Effector memory CD4-positive, alpha-beta T cell (primary cell): ENCODE results near the gene GIMAP1.
"Not testable (repeated sequence)": the region's sequence is repeated elsewhere in the genome, so short reads cannot be mapped to it uniquely, and the experiment has no call there.

Experiments
- DNase-seq, 3 donors: peaks; one replicate each; pipeline ENCODE4 v3.0.0-alpha.2; 2020
- H3K27ac ChIP-seq: 2 replicates; pipeline ENCODE4 v1.7.0; 2013; ENCODE audit warnings: mild to moderate bottlenecking, low read length, moderate library complexity; ENCODE audit not compliant: insufficient read depth, poor library complexity, severe bottlenecking
- H3K27me3 ChIP-seq: replicated peaks from 2 replicates; pipeline ENCODE4 v1.7.0; 2013; ENCODE audit warnings: mild to moderate bottlenecking, low read length; ENCODE audit not compliant: insufficient read depth, control insufficient read depth, poor library complexity, severe bottlenecking
- H3K36me3 ChIP-seq: 2 replicates; pipeline ENCODE4 v1.7.0; 2013; ENCODE audit warnings: mild to moderate bottlenecking, low read length, moderate library complexity; ENCODE audit not compliant: control insufficient read depth, insufficient read depth
- H3K4me1 ChIP-seq: 2 replicates; pipeline ENCODE4 v1.7.0; 2013; ENCODE audit warnings: low read length, mild to moderate bottlenecking; ENCODE audit not compliant: control insufficient read depth, insufficient read depth, poor library complexity, severe bottlenecking
- H3K4me3 ChIP-seq: 2 replicates; pipeline ENCODE4 v1.7.0; 2013; ENCODE audit warnings: low read length, low read depth, mild to moderate bottlenecking; ENCODE audit not compliant: insufficient read depth, poor library complexity, severe bottlenecking
- H3K9me3 ChIP-seq: 2 replicates; pipeline ENCODE4 v1.7.0; 2013; ENCODE audit warnings: mild to moderate bottlenecking, low read length, moderate library complexity; ENCODE audit not compliant: control insufficient read depth
- total RNA-seq, 3 donors: gene quantifications; one replicate each; lab custom pipeline; 2026; lab: John Stamatoyannopoulos, UW

Gene GIMAP1
- total RNA-seq = 41.3 to 70.0 (median 47.2) reads per million in 3 donors

DNA sequence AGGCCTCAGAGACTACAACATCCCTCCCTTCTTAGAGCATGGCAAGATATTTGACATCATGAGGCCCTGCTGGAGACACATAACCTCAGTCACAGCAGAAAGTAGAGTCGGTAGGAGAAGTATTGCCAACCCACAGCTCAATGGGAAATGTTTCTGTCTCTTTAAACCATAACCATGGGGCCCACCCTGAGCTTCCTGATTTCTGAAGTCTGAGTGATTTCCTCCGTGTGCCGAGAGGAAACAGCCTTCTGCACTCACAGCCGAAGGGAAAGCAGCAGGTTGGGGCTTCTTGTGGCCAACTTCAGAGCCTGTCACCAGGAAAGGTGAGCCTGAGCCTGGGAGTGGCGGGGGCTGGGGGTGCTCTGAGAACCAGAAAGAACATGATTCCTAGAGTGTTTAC is at the start of gene GIMAP1:
TSS of gene GIMAP1 (plus strand) at position 246 of the 400 bp plus-strand sequence. CDS start 2,435 bp downstream, outside the sequence.
- DNase-seq = peak in 2 of 3 donors; percentile 28 to 56

DNA sequence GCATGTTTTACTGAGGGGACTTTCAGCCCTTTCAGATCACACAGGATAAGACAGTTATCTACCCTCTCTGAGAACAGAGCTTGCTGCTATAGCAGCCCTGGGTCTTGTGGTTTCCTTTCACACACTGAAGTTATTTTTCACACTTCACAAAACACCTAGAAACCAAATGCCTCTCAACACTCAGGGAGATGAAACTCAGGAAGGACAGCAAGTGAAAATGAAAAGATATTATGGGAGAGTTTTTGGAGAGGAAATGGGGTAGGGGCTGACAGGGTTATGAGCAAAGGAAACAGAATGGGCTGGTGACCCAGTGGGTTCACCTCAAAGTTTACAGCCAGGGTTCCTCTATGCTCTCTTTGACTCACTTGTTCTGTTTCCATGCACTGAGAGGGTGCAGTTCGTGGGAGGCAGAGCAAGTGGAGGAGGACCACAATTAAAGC is 47.9 kb upstream of the GIMAP1 start:
- Histone ChIP-seq H3K27ac (peak overlapping the region; percentile 76), H3K4me3 (no peak overlapping the region), H3K27me3 (no peaks in the 10 kb centered on the region), H3K9me3 (no peaks in the 10 kb centered on the region), H3K4me1 (peaks cover 67% of the 10 kb centered on the region), H3K36me3 (no peaks in the 10 kb centered on the region)
- DNase-seq = peak; percentile 30 to 40 (median 32)

More for the DNA sequence above, at the start of gene GIMAP1:
- peaks cover 29% of the 10 kb centered on the region for H3K36me3 ChIP-seq
- peak within 1 kb of the TSS; percentile 79 for H3K27ac ChIP-seq
- peaks cover 8% of the 10 kb centered on the region for H3K9me3 ChIP-seq
- no peaks in the 10 kb centered on the region for H3K27me3 ChIP-seq
- H3K4me3 ChIP-seq = peak within 1 kb of the TSS; percentile 90
- H3K4me1 ChIP-seq = peaks cover 47% of the 10 kb centered on the region

DNA sequence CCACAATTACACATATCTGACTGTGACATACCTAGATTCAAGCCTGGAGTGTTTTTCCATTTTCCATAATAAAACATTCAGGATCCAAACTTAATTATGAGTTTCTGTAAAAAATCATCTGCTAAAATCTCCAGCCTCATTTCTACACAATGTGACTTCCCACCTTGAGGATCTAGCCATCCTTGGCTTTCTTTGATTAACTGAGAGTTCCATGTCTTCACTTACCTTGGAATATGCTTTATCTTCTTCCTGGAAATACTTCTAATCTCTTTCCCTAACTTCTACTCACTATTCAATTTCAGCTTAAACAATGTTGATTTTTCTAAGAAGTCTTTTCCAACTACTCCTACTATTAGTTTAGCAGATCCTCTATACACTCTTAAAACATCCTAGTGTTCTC is 47.4 kb upstream of the GIMAP1 start:
- DNase-seq = no peak
- no peak overlapping the region for H3K4me3 ChIP-seq
- no peaks in the 10 kb centered on the region for H3K27me3 ChIP-seq
- H3K9me3 ChIP-seq = no peaks in the 10 kb centered on the region
- H3K27ac ChIP-seq = peak overlapping the region; percentile 76
- H3K36me3 ChIP-seq = no peaks in the 10 kb centered on the region
- peaks cover 62% of the 10 kb centered on the region for H3K4me1 ChIP-seq

DNA sequence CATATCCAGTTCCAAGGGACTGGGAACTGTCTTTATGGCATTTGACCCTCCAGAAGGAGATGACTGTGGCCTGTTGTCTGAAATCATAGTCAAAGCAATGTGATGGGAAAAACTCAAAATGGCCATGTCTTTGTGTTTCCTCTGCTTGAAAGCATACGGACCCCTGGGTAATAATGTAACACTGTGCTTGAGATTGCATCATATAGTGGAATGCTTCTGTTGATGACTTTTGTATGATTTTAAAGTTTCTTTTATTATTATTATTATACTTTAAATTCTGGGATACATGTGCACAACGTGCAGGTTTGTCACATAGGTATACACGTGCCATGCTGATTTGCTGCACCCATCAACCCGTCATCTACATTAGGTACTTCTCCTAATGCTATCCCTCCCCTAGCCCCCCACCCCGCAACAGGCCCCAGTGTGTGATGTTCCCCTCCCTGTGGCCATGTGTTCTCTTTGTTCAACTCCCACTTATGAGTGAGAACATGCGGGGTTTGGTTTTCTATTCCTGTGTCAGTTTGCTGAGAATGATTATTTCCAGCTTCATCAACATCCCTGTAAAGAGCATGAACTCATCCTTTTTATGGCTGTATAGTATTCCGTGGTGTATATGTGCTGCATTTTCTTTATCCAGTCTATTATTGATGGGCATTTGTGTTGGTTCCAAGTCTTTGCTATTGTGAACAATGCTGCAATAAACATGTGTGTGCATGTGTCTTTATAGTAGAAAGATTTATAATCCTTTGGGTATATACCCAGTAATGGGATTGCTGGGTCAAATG is 44.4 kb upstream of the GIMAP1 start:
- H3K9me3 ChIP-seq, H3K36me3 ChIP-seq, H3K27ac ChIP-seq, H3K4me3 ChIP-seq, DNase-seq, H3K27me3 ChIP-seq: not testable (repeated sequence)
- peaks cover 43% of the 10 kb centered on the region for H3K4me1 ChIP-seq

DNA sequence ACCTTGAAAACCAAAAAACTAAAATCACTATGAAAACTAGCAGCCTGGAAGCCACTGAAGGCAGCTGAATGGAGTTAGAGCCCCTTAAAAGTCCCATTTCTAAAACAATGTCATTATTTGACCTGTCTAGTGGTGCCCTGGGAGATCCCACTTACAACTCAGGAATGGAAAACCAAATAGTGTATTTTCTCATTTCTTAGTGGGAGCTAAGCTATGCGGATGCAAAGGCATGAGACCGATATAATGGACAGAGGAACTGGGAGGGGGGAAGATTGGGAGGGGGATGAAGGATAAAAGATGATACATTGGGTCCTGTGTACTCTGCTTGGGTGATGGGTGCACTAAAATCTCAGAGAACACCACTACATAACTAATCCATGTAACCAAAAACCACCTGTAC is 40.7 kb upstream of the GIMAP1 start:
- Histone ChIP-seq H3K9me3 (no peaks in the 10 kb centered on the region), H3K27me3 (no peaks in the 10 kb centered on the region), H3K27ac (peak overlapping the region; percentile 71), H3K4me3 (no peak overlapping the region), H3K4me1 (peaks cover 18% of the 10 kb centered on the region), H3K36me3 (no peaks in the 10 kb centered on the region)
- no peak for DNase-seq

DNA sequence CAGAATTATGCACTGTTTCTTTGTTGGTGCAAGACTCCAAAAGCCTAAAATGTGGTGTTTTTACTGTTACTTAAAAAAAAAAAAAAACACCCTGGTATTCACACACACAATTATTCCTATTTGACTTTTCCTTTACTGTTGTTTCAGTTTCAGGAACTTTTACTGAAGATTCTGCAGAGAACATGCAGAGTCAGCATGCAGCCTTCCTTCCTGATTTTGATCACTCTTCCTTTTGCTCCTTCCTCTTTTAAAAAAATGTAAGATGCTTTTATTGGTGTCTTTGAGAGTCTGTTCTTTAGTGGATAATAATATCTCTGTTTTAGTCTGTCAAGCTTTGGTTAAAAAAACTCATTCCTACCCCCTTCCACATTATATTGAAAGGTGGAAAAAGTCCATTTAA is 40.1 kb upstream of the GIMAP1 start:
- H3K9me3 ChIP-seq, H3K27me3 ChIP-seq, H3K36me3 ChIP-seq, DNase-seq: not testable (repeated sequence)
- peaks cover 15% of the 10 kb centered on the region for H3K4me1 ChIP-seq
- H3K4me3 ChIP-seq = peak overlapping the region; percentile 26
- H3K27ac ChIP-seq = peak overlapping the region; percentile 71

DNA sequence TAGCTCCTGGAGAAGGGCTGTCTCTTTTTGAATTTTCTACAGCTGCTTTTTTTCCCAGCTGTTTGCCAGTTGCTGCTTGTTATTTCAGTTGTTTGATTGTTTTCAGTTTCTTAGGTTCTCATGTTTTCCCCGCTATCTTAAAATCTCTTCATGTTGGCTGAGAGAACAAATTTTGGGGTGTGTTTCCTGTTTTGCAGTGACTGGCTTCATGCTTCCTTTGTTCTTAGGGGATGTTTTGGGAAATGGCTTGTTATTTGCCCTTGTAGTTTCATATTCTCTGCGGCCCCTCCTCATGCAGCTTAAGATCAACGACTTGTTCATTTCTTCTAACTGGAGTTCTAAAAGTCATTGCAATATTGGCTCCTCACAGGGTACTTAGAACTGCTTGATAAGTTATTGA is 39.6 kb upstream of the GIMAP1 start:
- not testable (repeated sequence) for H3K9me3 ChIP-seq, H3K36me3 ChIP-seq, H3K27me3 ChIP-seq
- H3K4me1 ChIP-seq = peaks cover 15% of the 10 kb centered on the region
- peak in 1 of 3 donors; percentile 25 for DNase-seq
- H3K4me3 ChIP-seq = peak overlapping the region; percentile 26
- peak overlapping the region; percentile 71 for H3K27ac ChIP-seq

DNA sequence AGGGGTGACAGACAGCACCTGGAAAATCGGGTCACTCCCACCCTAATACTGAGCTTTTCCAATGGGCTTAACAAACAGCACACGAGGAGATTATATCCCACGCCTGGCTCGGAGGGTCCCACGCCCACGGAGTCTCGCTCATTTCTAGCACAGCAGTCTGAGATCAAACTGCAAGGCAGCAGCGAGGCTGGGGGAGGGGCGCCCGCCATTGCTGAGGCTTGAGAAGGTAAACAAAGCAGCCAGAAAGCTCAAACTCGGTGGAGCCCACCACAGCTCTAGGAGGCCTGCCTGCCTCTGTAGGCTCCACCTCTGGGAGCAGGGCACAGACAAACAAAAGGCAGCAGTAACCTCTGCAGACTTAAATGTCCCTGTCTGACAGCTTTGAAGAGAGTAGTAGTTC is 37.8 kb upstream of the GIMAP1 start:
- DNase-seq, H3K36me3 ChIP-seq, H3K9me3 ChIP-seq, H3K4me3 ChIP-seq, H3K27me3 ChIP-seq: not testable (repeated sequence)
- Histone ChIP-seq H3K4me1 (peaks cover 19% of the 10 kb centered on the region), H3K27ac (peak overlapping the region; percentile 58)

DNA sequence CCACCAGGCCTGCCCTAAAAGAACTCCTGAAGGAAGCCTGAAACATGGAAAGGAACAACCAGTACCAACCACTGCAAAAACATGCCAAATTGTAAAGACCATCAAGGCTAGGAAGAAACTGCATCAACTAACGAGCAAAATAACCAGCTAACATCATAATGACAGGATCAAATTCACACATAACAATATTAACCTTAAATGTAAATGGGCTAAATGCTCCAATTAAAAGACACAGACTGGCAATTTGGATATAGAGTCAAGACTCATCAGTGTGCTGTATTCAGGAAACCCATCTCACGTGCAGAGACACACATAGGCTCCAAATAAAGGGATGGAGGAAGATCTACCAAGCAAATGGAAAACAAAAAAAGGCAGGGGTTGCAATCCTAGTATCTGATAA is 36.0 kb upstream of the GIMAP1 start:
- not testable (repeated sequence) for H3K4me3 ChIP-seq, H3K9me3 ChIP-seq, H3K27ac ChIP-seq, H3K27me3 ChIP-seq, DNase-seq, H3K36me3 ChIP-seq
- H3K4me1 ChIP-seq = peaks cover 31% of the 10 kb centered on the region

DNA sequence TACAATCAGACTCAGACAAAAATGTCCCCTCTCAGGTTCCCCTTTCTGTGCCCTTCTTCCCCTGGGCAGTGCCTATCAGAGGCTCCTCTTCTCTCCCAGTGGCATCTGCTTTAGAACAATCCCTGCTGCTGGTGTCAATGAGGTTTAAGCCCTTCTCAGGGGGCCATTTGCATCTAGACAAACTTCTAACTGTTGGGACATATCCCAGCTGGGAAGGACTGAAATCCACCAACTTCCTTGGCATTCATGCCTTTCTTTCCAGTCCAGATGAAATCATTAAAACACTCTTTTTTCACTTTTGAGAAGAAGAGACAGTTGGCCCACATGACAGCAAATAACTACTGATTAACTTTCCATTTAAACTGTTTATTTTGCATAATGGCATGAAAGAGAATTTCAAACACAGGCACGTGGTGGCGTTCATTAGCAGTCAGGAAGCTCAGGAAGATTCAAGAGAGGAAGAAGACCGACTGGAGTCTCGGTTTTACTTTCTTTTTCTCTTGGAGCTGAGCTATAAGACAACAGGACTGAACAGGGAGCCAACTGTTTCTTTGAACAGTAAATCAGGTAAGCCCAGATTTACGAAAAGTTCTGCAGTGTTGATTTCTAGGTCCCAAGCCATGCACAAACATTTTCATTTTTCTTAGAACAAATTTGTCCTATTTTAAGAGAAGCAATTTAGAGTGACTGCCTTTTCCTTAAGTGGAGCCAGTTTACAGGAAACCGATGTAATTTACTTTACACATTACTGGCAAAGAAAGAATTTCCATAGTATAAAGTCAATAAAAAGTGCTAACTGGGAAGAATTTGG is 31.0 kb upstream of the GIMAP1 start, which contains the start of gene GIMAP2:
TSS of gene GIMAP2 (plus strand) at position 488 of the 811 bp plus-strand sequence. CDS start 1,354 bp downstream, outside the sequence.
- H3K27me3 ChIP-seq = no peaks in the 10 kb centered on the region
- no peak for DNase-seq
- H3K9me3 ChIP-seq = peaks cover 3% of the 10 kb centered on the region
- peaks cover 22% of the 10 kb centered on the region for H3K36me3 ChIP-seq
- peaks cover 31% of the 10 kb centered on the region for H3K4me1 ChIP-seq
- H3K27ac ChIP-seq = peak within 1 kb of the TSS; percentile 88
- peak within 1 kb of the TSS; percentile 61 for H3K4me3 ChIP-seq
